CD4-positive, alpha-beta T cell treated with Interleukin-17A for 4 hours (primary cell): ENCODE results near the gene MTOR.
"Not testable (repeated sequence)": the region's sequence is repeated elsewhere in the genome, so short reads cannot be mapped to it uniquely, and the experiment has no call there.

Experiments used
- DNase-seq: peaks from one replicate; pipeline ENCODE4 v3.0.0-alpha.2; 2020; ENCODE audit warnings: mixed read lengths

MTOR gene

GRCh38 chr1:11144570-11145256 lies 117.6 kb downstream of the MTOR start:
- DNase-seq: no peak

- no peak for DNase-seq
Measured at GRCh38 chr1:11143907-11144306, 118.4 kb downstream of the MTOR start.

- DNase-seq: no peak
Measured at GRCh38 chr1:11143401-11143800, 119.0 kb downstream of the MTOR start.

- DNase-seq: no peak
Measured at GRCh38 chr1:11142618-11143391, 119.5 kb downstream of the MTOR start.

- no peak for DNase-seq
Measured at GRCh38 chr1:11138952-11139351, 123.4 kb downstream of the MTOR start.

- DNase-seq: no peak
Measured at GRCh38 chr1:11138029-11138428, 124.3 kb downstream of the MTOR start.

- no peak for DNase-seq
Measured at GRCh38 chr1:11134898-11135266, 127.5 kb downstream of the MTOR start.

GRCh38 chr1:11134251-11134897 lies 128.0 kb downstream of the MTOR start:
- no peak for DNase-seq

GRCh38 chr1:11132563-11133293 lies 129.6 kb downstream of the MTOR start:
- no peak for DNase-seq

- no peak for DNase-seq
Measured at GRCh38 chr1:11131816-11132215, 130.5 kb downstream of the MTOR start.

GRCh38 chr1:11130406-11130805 lies 131.9 kb downstream of the MTOR start:
- DNase-seq: no peak

- no peak for DNase-seq
Measured at GRCh38 chr1:11129649-11130390, 132.5 kb downstream of the MTOR start.

- DNase-seq: no peak
Measured at GRCh38 chr1:11126569-11126968, 135.8 kb downstream of the MTOR start.

- DNase-seq: no peak
Measured at GRCh38 chr1:11125931-11126330, 136.4 kb downstream of the MTOR start.

- no peak for DNase-seq
Measured at GRCh38 chr1:11124965-11125364, 137.4 kb downstream of the MTOR start.

GRCh38 chr1:11116318-11116717 lies 146.0 kb downstream of the MTOR start:
- no peak for DNase-seq

- DNase-seq: no peak
Measured at GRCh38 chr1:11114966-11115365, 147.4 kb downstream of the MTOR start.

- no peak for DNase-seq
Measured at GRCh38 chr1:11109047-11109760, 153.1 kb downstream of the MTOR start.

GRCh38 chr1:11107599-11107998 lies 154.8 kb downstream of the MTOR start:
- no peak for DNase-seq

GRCh38 chr1:11105586-11105985 lies 156.8 kb downstream of the MTOR start:
- no peak for DNase-seq

- DNase-seq: no peak
Measured at GRCh38 chr1:11101347-11101746, 161.0 kb downstream of the MTOR start.

GRCh38 chr1:11100806-11101205 lies 161.5 kb downstream of the MTOR start:
- DNase-seq: not testable (repeated sequence)
